Left cardiac atrium (tissue), 4 donors: Measurements from ENCODE around the gene LDLRAD1. TPM values are rescaled to one million over a fixed set of nuclear protein-coding genes. Genes with fewer than 3 reads are reported as not detected.
"Not testable (repeated sequence)": the region's sequence is repeated elsewhere in the genome, so short reads cannot be mapped to it uniquely, and the experiment has no call there.

Experiments used
- ATAC-seq, 2 donors: fragments of 200-7000 bp; cut with Tn5 transposase; one replicate each; pipeline ENCODE4 v1.9.1; 2020; ENCODE audit warnings: mild to moderate bottlenecking in 2 of 2, moderate library complexity in 2 of 2
- DNase-seq: peaks from one replicate; pipeline ENCODE4 v3.0.0-alpha.2; 2020
- intact Hi-C, 2 donors: fragments of 100-400 bp; cut with DNase I; formaldehyde crosslinking; loops; one replicate each; pipeline versions ENCODE4 v1.14.1 to v1.15.1; 2022 to 2023
- total RNA-seq, 2 donors: library from RNA; stranded (reverse); fragmentation: NEBNext Ultra II Directional; extraction: Animal tissue kit (Norgen Biotek cat#: 25700); gene quantifications; one replicate each; pipeline ENCODE4 v1.2.1, GENCODE V29; 2021
- donor health status: DM: no; HTN: yes; CAD: no.
- donor health status: DM: no; HTN: yes; CAD: no; lungs with severe emphysema.
- donor health status: DM: yes; HTN: yes; CAD: no.
- donor health status: Dilated cardiomyopathy.

Gene LDLRAD1
- total RNA-seq, 2 donors from 2014 or later = not detected

DNA sequence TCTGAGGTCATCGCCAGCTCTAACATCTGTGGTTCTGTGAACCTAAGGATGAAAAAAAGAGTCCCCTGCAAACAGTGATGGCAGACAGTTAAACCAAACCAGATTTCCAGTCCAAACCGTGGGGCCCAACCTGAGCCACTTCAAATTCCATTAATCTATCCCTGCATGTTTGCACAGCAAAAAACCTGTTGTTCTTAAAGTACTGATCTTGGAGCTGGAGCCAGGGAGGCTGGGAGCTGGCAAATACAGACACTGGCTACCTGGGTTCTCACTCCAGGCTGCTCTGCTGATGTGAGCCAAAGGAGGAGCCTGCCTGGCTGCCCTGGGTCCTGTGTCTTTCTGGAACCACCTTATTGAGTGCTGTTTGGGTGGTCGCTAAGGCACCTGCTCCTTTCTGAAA lies 16.4 kb downstream of the LDLRAD1 start:
- ATAC-seq (no peak), DNase-seq (no peak)
- intact Hi-C loops = no loop called here

DNA sequence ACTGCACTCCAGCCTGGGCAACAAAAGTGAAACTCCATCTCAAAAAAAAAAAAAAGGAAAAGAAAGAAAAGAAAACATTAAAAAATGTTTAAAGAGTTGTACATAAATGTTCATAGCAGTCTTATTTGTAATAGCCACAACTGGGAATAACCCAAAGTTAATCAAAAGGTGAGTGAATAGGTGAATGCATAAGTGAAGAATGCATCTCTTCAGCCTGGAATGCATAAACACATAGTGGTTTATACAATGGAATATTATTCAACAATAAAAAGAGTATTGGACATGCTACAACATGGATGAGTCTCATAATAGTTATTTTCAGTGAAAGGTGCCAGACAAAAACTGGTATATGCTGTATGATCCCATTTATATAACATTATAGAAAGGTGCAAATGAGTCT lies 18.1 kb downstream of the LDLRAD1 start:
- intact Hi-C loops = no loop called here
- ATAC-seq = no peak
- DNase-seq = no peak

DNA sequence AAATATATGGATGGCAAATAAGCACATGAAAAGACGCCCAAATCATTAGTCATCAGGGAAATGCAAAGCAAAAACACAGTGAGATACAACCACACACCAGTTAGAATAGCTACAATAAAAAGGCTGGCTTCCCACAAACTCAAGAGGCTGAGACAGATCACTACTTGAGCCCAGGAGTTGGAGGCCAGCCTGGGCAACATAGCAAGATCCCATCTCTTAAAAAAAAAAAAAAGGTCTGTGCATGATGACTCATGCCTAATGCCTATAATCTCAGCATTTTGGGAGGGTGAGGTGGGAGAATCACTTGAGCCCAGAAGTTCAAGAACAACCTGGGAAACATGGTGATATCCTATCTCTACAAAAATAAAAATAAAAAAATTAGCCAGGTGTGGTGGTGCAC lies 19.8 kb downstream of the LDLRAD1 start:
- DNase-seq (no peak), ATAC-seq (no peak)
- intact Hi-C loops = no loop called here

DNA sequence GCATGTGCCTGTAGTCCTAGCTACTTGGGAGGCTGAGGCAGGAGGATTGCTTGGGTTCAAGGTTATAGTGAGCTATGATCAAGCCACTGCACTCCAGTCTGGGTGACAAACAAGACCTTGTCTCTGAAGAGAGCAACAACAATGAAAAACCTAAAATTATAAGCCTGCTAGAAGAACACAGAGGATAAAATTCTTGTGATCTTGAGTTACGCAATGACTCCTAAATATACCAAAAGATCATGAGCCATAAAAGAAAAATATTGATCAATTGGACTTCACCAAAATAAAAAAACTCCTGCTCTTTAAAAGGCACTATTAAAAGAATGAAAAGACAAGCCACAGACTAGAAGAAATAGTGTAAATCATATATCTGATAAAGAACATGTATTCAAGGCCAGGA lies 22.3 kb downstream of the LDLRAD1 start:
- intact Hi-C loops = no loop called here
- no peak for DNase-seq
- ATAC-seq = no peak

DNA sequence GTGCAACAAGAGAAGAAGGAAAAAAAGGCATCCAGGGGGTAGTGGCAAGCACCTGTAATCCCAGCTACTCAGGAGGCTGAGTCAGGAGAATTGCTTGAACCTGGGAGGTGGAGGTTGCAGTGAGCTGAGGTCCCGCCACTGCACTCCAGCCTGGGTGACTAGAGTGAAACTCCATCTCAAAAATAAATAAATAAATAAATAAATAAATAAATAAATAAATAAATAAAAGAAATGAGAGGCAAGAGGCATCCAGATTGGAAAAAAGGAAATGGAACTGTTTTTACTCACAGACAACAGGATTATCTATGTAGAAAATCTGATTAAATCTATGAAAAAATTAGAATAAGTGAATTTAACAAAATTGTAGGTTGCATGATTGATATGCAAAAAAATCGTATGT lies 23.5 kb downstream of the LDLRAD1 start:
- intact Hi-C loops, DNase-seq, ATAC-seq: not testable (repeated sequence)

DNA sequence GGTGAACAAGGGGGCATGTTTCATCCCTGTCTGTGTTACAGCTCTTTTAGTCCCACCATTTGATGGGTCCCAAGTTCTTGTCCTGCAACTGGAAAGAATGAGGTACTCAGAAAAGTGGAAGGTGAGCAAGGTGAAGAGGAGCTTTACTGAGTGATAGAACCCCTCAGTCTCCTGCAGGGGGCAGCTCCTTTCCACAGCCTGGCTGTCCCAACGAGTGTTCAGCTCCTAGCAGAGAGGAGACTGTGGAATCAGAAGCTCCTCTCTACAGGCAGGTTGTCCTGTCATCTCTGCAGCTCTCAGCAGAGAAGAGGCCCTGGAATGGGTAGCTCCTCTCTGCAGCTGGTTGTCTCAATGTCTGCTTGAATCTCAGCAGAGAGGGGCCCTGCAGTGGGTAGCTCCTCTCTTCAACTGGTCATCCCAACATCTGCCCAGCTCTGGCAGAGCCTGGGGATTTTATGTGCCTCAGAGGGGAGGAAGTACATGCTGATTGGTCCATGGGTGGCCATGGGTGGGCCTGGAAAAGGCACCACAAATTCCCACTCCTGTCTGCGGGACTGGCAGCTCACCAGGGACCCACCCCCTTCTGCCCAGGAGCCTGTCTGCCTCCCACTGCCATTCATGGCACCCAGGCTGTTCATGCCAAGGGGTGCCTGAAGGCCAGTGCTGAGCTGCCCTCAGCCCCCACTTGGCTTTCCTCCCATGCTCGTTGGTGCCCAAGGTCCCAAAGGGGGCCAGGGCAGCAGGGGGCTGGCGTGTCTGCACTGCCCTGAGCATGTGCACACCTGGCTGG lies 25.7 kb downstream of the LDLRAD1 start:
- DNase-seq (no peak), ATAC-seq (no peak)
- intact Hi-C loops = no loop called here

DNA sequence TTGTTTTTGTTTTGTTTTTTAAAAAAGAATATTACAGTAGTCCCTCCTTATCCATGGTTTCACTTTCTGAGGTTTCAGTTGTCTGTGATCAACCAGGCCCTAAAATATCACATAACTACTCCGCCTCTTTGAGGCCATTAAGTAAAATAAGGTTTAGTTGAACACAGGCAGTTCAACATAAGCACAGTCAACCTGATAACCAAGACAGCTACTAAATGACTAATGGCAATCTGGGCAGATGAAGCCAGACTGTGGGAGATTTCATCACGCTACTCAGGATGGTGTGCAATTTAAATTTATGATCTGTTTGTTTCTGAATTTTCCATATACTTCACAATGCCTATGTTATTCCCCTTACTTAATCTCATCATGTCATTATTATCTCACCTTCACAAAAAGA lies 30.1 kb downstream of the LDLRAD1 start:
- no peak for DNase-seq
- intact Hi-C loops = no loop called here
- ATAC-seq = no peak

DNA sequence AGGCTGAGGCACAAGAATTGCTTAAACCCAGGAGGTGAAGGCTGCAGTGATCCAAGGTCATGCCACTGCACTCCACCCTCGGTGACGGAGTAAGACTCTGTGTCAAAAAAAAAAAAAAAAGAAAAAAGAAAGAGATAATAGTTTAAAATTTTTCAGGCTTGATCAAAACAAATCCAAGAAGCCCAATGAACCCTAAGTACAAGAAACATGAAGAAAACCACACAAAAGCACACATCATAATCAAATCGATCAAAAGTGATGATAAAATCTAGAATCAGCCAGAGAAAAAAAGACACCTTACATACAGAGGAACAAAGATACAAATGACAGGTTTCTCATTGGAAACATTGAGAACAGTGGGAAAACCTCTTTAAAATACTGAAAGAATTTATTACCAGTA lies 31.5 kb downstream of the LDLRAD1 start:
- ATAC-seq (no peak), DNase-seq (no peak)
- intact Hi-C loops = no loop called here

DNA sequence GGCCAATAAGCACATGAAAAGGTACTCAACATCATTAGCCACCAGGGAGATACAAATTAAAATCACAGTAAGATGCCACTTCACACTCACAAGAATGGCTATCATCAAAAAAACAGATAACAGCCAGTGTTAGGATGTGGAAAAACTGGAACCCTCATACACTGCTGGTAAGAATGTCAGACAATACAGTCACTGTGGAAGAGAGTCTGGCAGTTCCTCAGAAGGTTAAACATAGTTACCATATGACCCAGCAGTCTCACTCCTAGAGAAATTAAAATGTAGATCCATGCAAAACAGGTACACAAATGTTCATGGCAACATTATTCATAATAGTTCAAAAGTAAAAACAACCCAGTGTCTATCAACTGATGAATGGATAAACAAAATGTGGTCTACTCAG lies 33.3 kb downstream of the LDLRAD1 start:
- ATAC-seq (peak in 1 of 2 donors; percentile 15), DNase-seq (no peak)
- intact Hi-C loops = no loop called here

DNA sequence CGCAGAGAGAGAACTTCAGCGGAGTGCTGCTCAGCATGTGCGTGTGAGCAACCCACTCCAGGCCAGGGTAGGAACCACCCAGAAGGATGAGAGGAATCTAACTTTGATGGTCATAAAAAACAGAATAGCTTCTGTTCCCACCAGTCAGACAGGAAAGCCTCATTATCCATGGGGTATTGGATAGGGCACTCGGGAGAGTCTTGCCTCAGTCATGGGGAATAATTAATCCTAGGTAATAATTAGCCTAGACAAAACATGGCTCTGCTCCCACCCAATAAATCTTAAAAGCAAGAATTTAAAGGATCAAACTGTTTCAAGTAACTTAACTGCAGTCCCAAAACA lies 35.3 kb downstream of the LDLRAD1 start:
- DNase-seq (no peak), ATAC-seq (no peak)
- intact Hi-C loops = no loop called here

DNA sequence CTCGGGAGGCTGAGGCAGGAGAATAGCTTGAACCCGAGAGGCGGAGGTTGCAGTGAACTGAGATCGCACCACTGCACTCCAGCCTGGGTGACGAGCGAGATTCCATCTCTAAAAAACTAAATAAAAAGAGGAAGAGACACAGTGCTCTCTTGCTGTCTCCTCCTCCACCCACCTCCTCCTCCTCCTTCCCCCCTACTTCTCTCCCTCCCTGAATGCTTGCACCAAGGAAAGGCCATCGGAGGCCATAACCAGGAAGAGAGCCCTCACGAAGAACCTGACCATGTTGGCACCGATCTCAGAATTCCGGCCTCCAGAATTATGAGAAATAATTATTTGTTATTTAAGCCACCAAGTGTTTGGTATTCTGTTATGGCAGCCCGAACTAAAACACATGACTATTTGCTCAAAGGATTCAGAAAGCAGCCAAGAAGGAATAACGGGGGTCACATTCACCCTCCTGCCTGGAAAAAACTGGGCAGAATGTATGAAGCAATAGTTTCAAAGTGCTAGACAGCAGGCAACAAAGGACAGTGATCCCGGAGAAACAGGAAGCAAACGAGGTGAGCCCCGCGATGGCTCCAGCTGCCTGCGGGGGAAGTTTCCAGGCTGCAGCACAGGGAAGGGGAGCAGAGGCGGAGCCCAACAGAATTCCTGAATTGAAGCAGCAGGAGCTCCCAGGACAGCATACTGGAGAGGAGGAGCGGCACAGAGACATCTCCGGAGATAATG lies 35.8 kb downstream of the LDLRAD1 start:
- DNase-seq = peak; percentile 49
- intact Hi-C loops = no loop called here
- peak; percentile 59 to 85 for ATAC-seq

DNA sequence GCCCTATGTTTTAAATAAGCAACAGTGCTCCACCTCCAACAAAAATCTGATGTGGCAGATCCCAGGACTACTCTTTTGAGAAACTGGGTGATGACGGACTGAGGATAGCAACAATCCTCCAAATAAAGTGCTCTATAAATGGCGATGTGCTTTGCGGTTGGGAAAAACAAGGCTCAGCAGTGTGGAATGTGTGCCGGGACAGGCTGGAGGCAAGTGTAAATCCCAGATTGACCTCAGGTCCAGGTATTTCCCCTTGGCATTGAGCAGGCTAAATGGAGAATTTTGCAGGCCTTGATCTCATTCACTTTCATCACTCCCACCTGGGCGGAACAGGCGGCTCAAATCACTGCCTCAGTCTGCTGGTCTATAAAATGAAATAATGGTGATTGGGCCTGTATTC lies 36.8 kb downstream of the LDLRAD1 start:
- ATAC-seq (peak in 1 of 2 donors; percentile 53), DNase-seq (no peak)
- intact Hi-C loops = no loop called here

DNA sequence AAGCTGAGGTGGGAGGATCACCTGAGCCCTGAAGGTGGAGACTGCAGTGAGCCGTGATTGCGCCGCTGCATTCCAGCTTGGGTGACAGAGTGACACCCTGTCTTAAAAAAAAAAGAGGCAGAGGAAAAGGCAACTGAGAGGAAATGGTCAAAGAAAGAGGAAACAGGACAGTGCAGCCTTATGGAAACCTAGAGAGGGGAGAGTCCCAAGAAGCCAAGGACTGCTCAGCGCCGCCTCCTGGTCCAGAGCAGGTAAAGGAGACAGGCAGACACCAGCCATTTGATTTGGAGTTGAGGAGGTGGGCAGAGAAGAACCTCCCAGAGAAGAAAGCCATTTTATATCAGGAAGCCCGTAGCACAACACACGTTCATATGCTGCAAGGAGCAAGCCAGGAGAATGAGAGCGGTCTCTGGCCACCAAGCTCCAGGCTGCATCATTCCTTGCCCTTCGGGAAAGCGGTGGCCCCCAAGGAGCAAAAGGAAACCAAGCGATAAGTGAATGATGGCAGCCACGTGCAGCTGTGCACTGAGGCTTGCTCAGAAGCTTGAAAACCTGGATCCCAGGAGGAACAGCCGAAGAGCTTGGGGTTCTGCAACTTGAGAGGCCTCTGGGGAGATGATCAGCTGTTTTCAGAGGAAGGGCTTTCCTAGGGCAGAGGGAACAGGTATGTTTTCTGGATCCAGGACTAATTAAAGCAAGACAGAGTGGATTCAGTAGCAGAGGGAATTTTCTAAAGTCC lies 38.1 kb downstream of the LDLRAD1 start:
- no peak for ATAC-seq
- intact Hi-C loops = no loop called here
- DNase-seq = no peak

DNA sequence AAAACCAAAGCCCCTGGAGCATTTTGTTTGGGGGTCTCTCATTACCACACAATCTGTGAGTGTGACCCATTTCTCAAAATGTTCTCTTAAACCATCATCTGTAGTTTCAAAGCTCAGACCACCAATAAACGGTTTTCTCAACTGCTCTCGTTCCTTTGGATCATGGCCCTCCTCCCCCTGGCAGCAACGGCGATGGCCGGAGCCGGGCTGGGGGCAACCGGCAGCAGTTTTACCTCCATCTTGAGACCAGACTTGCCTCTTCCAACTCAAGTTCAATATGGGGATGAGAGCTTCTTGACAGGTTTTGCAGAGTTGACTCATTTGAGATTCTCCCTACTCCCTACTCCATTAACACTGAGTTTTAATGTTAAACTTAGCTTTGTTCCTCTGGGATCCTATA lies 42.1 kb downstream of the LDLRAD1 start:
- ATAC-seq (no peak), DNase-seq (no peak)
- intact Hi-C loops = no loop called here

DNA sequence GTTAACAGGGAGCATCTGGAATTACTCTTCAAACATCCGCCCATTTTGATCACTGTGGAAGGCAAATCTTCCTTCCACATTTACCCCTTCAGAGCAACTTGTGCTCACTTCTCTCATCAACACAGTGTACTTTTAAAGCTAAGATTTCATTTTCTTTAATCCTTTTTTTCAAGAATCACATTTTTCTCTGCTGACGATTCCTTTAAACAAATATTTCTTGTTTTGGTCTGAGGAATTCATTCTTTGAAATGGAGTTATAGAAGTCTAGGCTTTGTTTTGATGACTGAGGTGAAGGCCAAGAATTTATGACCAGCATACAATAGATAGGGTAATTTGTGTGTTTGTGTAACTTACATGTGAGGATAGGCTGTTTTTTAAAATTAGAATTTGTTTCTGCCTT lies 46.3 kb downstream of the LDLRAD1 start:
- intact Hi-C loops = no loop called here
- DNase-seq (no peak), ATAC-seq (no peak)

DNA sequence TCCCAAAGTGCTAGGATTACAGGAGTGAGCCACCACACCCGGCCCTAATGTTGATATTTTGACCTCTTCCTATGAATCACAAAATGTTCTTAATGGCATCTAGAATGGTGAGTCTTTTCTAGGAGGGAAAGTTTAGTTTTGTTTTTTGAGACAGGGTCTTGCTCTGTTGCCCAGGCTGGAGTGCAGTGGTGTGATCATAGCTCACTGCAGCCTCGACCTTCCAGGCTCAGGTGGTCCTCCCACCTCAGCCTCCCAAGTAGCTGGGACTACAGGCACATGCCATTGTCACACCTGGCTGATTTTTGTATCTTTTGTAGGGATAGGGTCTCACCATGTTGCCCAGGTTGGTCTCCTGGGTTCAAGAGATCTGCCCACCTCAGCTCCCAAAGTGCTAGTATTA lies 48.7 kb downstream of the LDLRAD1 start:
- ATAC-seq, intact Hi-C loops: not testable (repeated sequence)

DNA sequence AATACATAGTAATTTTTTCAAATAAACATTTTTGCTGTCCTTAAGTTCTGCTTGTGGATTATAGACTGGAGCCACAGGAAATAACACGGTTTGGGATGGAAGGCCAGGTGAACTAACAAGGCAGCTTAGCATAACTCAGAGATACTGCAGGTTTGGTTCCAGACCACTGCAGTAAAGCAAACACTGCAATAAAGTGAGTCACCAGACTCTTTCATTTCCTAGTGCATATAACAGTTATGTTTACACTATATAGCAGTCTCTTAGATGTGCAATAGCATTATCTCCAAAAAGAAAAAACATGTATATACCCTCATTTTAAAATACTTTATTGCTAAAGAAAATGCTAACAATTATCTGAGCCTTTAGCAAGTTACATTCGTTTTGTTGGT lies 49.9 kb downstream of the LDLRAD1 start:
- ATAC-seq (no peak), DNase-seq (no peak)
- intact Hi-C loops = no loop called here

More for the DNA sequence above, 48.7 kb downstream of the LDLRAD1 start:
- not testable (repeated sequence) for DNase-seq

DNA sequence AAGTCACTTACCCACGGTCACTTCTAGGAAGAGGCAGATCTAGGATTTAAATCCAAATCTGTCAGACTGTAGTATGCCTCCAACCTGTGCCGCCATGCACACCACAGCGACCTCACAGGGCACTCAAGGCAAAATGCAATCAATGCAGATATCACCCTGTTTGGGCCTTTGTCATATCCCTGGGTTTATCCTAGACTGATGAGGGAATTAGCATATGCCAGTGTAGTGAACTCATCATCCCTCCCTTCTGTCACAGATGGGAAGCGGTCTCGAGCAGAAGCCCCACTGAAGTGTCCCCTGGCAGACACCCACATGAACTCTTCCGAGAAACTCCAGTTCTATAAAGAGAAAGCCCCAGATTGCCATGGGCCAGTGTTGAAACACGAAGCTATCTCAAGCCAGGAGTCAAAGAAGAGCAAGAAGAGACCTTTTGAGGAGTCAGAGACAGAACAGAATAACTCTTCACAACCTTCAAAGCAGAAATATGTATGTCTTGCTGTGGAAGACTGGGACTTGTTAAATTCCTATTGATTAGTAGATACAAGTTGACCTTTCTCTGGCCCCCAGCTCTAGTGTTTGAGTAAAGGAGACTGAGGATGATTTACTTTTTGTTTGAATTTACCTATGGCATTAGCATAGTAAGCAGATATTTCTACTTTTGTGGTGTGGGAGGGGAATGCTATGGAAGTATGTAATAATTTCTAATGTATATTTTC lies 50.4 kb downstream of the LDLRAD1 start:
- intact Hi-C loops = no loop called here
- peak; percentile 34 to 63 for ATAC-seq
- no peak for DNase-seq

DNA sequence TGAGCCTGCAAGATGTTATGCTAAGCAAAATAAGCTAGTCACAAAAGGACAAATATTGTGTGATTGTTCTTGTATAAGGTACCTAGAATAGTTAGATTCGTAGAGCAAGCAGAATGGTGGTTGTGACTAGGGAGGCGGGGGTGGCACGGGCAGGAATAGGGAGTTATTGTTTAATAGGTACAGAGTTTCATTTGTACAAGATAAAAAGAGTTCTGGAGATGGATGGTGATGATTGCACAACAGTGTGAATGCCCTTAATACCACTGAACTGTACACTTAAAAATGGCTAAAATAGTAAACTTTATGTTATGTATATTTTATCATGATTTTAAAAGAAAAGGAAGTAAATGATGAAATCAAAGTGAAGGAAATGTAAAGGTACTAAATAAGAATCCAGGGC lies 51.2 kb downstream of the LDLRAD1 start:
- no peak for DNase-seq
- no peak for ATAC-seq
- intact Hi-C loops = no loop called here

DNA sequence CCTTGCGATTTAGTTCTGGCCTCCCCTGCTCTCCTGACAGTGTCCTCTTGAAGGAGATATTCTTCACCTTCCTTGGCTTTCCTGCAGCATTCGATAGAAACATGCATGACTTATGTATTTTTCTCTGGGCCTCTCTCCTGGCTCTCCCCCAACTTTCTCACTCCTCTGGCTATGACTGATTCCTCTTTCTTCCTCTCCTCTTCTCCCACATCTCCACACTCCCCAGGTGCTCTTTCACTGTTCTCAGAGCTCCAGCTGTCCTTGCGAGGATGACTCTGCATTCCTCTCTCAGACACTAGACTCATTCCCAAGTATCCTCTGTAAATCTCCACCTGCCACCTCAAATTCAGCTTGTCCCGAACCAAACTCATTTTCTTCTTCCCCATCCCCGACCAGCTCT lies 53.9 kb downstream of the LDLRAD1 start:
- ATAC-seq (no peak), DNase-seq (no peak)
- intact Hi-C loops = no loop called here
